Neural cell (in vitro differentiated cells): ENCODE data around the gene SNX14. TPM values are rescaled to one million over a fixed set of nuclear protein-coding genes. Genes with fewer than 3 reads are reported as not detected.

Source experiments
- H2AFZ ChIP-seq: fragments of 200-600, 300-800 bp; sonication (generic), shearing (Covaris generic); 2 replicates; pipeline ENCODE4 v1.6.0; 2014; ENCODE audit warnings: low read depth, mild to moderate bottlenecking, antibody characterized with exemption, low read length, moderate library complexity
- H3F3A ChIP-seq: fragments of 200-600 bp; shearing (Covaris generic); 2 replicates; pipeline ENCODE4 v1.6.1; 2016; ENCODE audit warnings: mild to moderate bottlenecking, moderate library complexity, mixed read lengths, antibody characterized with exemption, low read length; ENCODE audit not compliant: insufficient read depth, poor library complexity, severe bottlenecking
- H3K27ac ChIP-seq: fragments of 200-600, 300-800 bp; sonication (generic), shearing (Covaris generic); 2 replicates; pipeline ENCODE4 v1.5.1; 2014; ENCODE audit warnings: mild to moderate bottlenecking, low read length, moderate library complexity
- H3K27me3 ChIP-seq: fragments of 300-800, 200-600 bp; sonication (generic), shearing (Covaris generic); 2 replicates; pipeline ENCODE4 v1.6.0; 2014; ENCODE audit warnings: mild to moderate bottlenecking, low read depth, low read length, moderate library complexity; ENCODE audit not compliant: insufficient read depth
- H3K36me3 ChIP-seq: fragments of 300-800, 200-600 bp; sonication (generic), shearing (Covaris generic); 2 replicates; pipeline ENCODE4 v1.5.1; 2014; ENCODE audit warnings: mild to moderate bottlenecking, antibody characterized with exemption, low read length, moderate library complexity; ENCODE audit not compliant: insufficient read depth
- H3K4me2 ChIP-seq: fragments of 300-800, 200-600 bp; sonication (generic), shearing (Covaris generic); 2 replicates; pipeline ENCODE4 v1.6.0; 2014; ENCODE audit warnings: mild to moderate bottlenecking, low read length
- H3K4me3 ChIP-seq: fragments of 300-800, 200-600 bp; sonication (generic), shearing (Covaris generic); 2 replicates; pipeline ENCODE4 v1.5.1; 2014; ENCODE audit warnings: mild to moderate bottlenecking, low read length, moderate library complexity
- H3K79me2 ChIP-seq: fragments of 200-600 bp; shearing (Covaris generic); replicated peaks from 2 replicates; pipeline ENCODE4 v1.6.0; 2014; ENCODE audit warnings: mild to moderate bottlenecking, low read length, moderate library complexity; ENCODE audit not compliant: insufficient read depth
- H3K9ac ChIP-seq: fragments of 300-800, 200-600 bp; sonication (generic), shearing (Covaris generic); 2 replicates; pipeline ENCODE4 v1.6.1; 2016; ENCODE audit warnings: mild to moderate bottlenecking, low read length, mixed read lengths
- H3K9me2 ChIP-seq: fragments of 200-600 bp; shearing (Covaris generic); 2 replicates; pipeline ENCODE4 v1.6.1; 2016; ENCODE audit warnings: mild to moderate bottlenecking, low read length, mixed read lengths; ENCODE audit not compliant: insufficient read depth
- H3K9me3 ChIP-seq: fragments of 200-600, 300-800 bp; sonication (generic), shearing (Covaris generic); 2 replicates; pipeline ENCODE4 v1.6.1; 2016; ENCODE audit warnings: mild to moderate bottlenecking, mixed run types, low read length, moderate library complexity, mixed read lengths
- H4K20me1 ChIP-seq: fragments of 200-600 bp; shearing (Covaris generic); 2 replicates; pipeline ENCODE4 v1.6.1; 2016; ENCODE audit warnings: mild to moderate bottlenecking, mixed run types; ENCODE audit not compliant: insufficient read depth
- EP300 ChIP-seq: fragments of 450-650 bp; conservative IDR thresholded peaks from 2 replicates; pipeline ENCODE4 v1.6.1; 2014; ENCODE audit warnings: antibody characterized with exemption, mild to moderate bottlenecking, moderate library complexity; ENCODE audit not compliant: poor library complexity, severe bottlenecking
- EZH2 ChIP-seq: fragments of 200-600, 300-800 bp; shearing (Covaris generic), sonication (generic); IDR thresholded peaks from 2 replicates; pipeline ENCODE4 v1.6.1; 2014; ENCODE audit warnings: antibody characterized with exemption, low read length, borderline replicate concordance, mild to moderate bottlenecking; ENCODE audit not compliant: insufficient read depth, poor library complexity, severe bottlenecking
- MXI1 ChIP-seq: fragments of 450-650 bp; conservative IDR thresholded peaks from 2 replicates; pipeline ENCODE4 v1.6.1; 2014; ENCODE audit warnings: antibody characterized with exemption, mild to moderate bottlenecking; ENCODE audit not compliant: poor library complexity, severe bottlenecking
- POLR2AphosphoS5 ChIP-seq: IDR thresholded peaks from 2 replicates; pipeline ENCODE4 v1.6.1; 2012
- RAD21 ChIP-seq: fragments of 450-650 bp; conservative IDR thresholded peaks from 2 replicates; pipeline ENCODE4 v1.6.1; 2014; ENCODE audit warnings: antibody characterized with exemption, mild to moderate bottlenecking, moderate library complexity
- SMC3 ChIP-seq: fragments of 450-650 bp; conservative IDR thresholded peaks from 2 replicates; pipeline ENCODE4 v1.6.1; 2014; ENCODE audit warnings: antibody characterized with exemption, mild to moderate bottlenecking, moderate library complexity; ENCODE audit not compliant: poor library complexity
- TAF1 ChIP-seq: IDR thresholded peaks from 2 replicates; pipeline ENCODE4 v1.6.1; 2012; ENCODE audit warnings: low read depth
- polyA plus RNA-seq: library from polyadenylated mRNA; depleted of rRNA; stranded (reverse); fragments of >200 nt; gene quantifications from 2 replicates; pipeline ENCODE4 v1.2.3, GENCODE V29; 2014
- TF ChIP-seq, protein P1 (sequence below): fragments of 450-650 bp; IDR thresholded peaks from 2 replicates; pipeline ENCODE4 v1.5.1; 2014; ENCODE audit warnings: antibody characterized with exemption, mild to moderate bottlenecking, moderate library complexity; ENCODE audit not compliant: poor library complexity, severe bottlenecking
- TF ChIP-seq, protein P2 (sequence below): IDR thresholded peaks from 2 replicates; pipeline ENCODE4 v1.6.1; 2012; ENCODE audit warnings: borderline replicate concordance

SNX14 gene
- polyA plus RNA-seq, 1 donor from 2014 or later, result 112 TPM

DNA sequence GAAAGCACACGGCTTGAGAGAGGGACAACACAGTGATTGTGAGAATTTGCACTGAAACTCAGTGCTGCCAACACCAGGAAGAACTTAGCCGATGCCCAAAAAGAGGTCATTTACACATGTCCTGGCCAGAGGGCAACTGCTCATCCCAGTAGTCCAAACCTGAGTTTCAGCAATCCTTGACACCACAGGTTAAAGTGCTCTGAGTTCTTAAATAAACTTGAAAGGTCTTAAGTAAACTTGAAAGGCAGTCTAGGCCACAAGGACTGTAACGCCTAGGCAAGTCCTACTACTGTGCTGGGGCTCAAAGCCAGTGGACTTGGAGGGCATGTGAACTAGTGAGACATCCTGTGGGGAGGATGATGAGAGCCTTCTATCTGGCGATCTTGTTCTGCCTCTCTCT lies 14.1 kb downstream of the SNX14 start:
- no peak overlapping the region for H3K27ac ChIP-seq
- peaks cover 6% of the 10 kb centered on the region for H3K9me3 ChIP-seq
- no peak overlapping the region for H3K9ac ChIP-seq
- H3K27me3 ChIP-seq, result no peaks in the 10 kb centered on the region
- H3K9me2 ChIP-seq, result no peaks in the 10 kb centered on the region
- no peaks in the 10 kb centered on the region for H3F3A ChIP-seq
- no peaks in the 10 kb centered on the region for H4K20me1 ChIP-seq
- peaks cover 7% of the 10 kb centered on the region for H3K79me2 ChIP-seq
- H3K36me3 ChIP-seq, result no peaks in the 10 kb centered on the region
- no peak overlapping the region for H3K4me2 ChIP-seq
- no peak overlapping the region for H2AFZ ChIP-seq
- H3K4me3 ChIP-seq, result no peak overlapping the region
- TF ChIP-seq EZH2, result no peak
- TF ChIP-seq, protein P1, sequence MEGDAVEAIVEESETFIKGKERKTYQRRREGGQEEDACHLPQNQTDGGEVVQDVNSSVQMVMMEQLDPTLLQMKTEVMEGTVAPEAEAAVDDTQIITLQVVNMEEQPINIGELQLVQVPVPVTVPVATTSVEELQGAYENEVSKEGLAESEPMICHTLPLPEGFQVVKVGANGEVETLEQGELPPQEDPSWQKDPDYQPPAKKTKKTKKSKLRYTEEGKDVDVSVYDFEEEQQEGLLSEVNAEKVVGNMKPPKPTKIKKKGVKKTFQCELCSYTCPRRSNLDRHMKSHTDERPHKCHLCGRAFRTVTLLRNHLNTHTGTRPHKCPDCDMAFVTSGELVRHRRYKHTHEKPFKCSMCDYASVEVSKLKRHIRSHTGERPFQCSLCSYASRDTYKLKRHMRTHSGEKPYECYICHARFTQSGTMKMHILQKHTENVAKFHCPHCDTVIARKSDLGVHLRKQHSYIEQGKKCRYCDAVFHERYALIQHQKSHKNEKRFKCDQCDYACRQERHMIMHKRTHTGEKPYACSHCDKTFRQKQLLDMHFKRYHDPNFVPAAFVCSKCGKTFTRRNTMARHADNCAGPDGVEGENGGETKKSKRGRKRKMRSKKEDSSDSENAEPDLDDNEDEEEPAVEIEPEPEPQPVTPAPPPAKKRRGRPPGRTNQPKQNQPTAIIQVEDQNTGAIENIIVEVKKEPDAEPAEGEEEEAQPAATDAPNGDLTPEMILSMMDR, result no peak
- no peak for TF ChIP-seq TAF1
- no peak for TF ChIP-seq SMC3
- no peak for TF ChIP-seq MXI1
- TF ChIP-seq, protein P2, sequence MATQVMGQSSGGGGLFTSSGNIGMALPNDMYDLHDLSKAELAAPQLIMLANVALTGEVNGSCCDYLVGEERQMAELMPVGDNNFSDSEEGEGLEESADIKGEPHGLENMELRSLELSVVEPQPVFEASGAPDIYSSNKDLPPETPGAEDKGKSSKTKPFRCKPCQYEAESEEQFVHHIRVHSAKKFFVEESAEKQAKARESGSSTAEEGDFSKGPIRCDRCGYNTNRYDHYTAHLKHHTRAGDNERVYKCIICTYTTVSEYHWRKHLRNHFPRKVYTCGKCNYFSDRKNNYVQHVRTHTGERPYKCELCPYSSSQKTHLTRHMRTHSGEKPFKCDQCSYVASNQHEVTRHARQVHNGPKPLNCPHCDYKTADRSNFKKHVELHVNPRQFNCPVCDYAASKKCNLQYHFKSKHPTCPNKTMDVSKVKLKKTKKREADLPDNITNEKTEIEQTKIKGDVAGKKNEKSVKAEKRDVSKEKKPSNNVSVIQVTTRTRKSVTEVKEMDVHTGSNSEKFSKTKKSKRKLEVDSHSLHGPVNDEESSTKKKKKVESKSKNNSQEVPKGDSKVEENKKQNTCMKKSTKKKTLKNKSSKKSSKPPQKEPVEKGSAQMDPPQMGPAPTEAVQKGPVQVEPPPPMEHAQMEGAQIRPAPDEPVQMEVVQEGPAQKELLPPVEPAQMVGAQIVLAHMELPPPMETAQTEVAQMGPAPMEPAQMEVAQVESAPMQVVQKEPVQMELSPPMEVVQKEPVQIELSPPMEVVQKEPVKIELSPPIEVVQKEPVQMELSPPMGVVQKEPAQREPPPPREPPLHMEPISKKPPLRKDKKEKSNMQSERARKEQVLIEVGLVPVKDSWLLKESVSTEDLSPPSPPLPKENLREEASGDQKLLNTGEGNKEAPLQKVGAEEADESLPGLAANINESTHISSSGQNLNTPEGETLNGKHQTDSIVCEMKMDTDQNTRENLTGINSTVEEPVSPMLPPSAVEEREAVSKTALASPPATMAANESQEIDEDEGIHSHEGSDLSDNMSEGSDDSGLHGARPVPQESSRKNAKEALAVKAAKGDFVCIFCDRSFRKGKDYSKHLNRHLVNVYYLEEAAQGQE, result no peak
- TF ChIP-seq EP300, result no peak
- TF ChIP-seq POLR2AphosphoS5, result no peak
- TF ChIP-seq RAD21, result no peak

DNA sequence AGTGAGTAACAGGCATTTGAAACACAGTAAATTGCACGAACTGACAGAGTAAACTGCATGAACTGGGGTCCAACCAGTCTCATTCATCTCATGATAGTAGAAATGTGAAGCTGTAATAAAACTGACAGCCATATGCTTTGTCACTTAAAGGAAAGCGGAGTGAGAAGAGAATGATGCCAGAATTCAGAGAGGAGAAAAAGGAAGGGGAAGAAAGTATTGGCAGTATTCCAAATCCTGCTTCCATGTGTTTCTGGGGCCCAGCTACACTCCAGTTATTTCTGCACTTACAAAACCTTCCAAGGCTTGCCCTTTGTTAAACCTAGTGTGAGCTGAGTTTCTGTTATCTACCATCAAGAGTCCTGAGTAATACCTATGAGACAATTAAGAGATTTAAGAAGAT lies 17.2 kb downstream of the SNX14 start:
- H3K27ac ChIP-seq, result no peak overlapping the region
- no peak overlapping the region for H2AFZ ChIP-seq
- no peak overlapping the region for H3K4me3 ChIP-seq
- H3K4me2 ChIP-seq, result no peak overlapping the region
- TF ChIP-seq, protein P2, result no peak
- TF ChIP-seq EP300, result peak; percentile 52
- no peak overlapping the region for H3K9ac ChIP-seq
- H3K9me3 ChIP-seq, result no peaks in the 10 kb centered on the region
- no peaks in the 10 kb centered on the region for H4K20me1 ChIP-seq
- H3K36me3 ChIP-seq, result no peaks in the 10 kb centered on the region
- no peaks in the 10 kb centered on the region for H3K9me2 ChIP-seq
- no peaks in the 10 kb centered on the region for H3K27me3 ChIP-seq
- H3K79me2 ChIP-seq, result peaks cover 13% of the 10 kb centered on the region
- no peaks in the 10 kb centered on the region for H3F3A ChIP-seq
